Upper lobe of left lung (tissue), 6 donors: ENCODE measurements around the gene EMC1. TPM values are rescaled to one million over a fixed set of nuclear protein-coding genes. Genes with fewer than 3 reads are reported as not detected.

Source experiments
- ATAC-seq, 2 donors: fragments of 200-7000 bp; cut with Tn5 transposase; one replicate each; pipeline ENCODE4 v1.9.1; 2022; ENCODE audit warnings: mild to moderate bottlenecking in 2 of 2, moderate library complexity in 2 of 2; ENCODE audit not compliant: low FRiP score in 2 of 2
- DNase-seq, 2 donors: peaks; one replicate each; pipeline ENCODE4 v3.0.0-alpha.2; 2019 to 2020
- H3K27ac ChIP-seq, 4 donors: fragments of 200-600 bp; sonication (generic); one replicate each; pipeline ENCODE4 v1.5.1; 2016 to 2019
- H3K27me3 ChIP-seq, 4 donors: fragments of 200-600 bp; sonication (generic); one replicate each; pipeline ENCODE4 v1.5.1; 2017 to 2019
- H3K36me3 ChIP-seq, 4 donors: fragments of 200-600 bp; sonication (generic); one replicate each; pipeline ENCODE4 v1.5.1; 2016 to 2019
- H3K4me1 ChIP-seq, 4 donors: fragments of 200-600 bp; sonication (generic); one replicate each; pipeline ENCODE4 v1.5.1; 2018 to 2019
- H3K4me3 ChIP-seq, 4 donors: fragments of 200-600 bp; sonication (generic); one replicate each; pipeline ENCODE4 v1.5.1; 2017 to 2019; ENCODE audit warnings: mild to moderate bottlenecking in 2 of 4, moderate library complexity in 1 of 4
- H3K9me3 ChIP-seq, 4 donors: fragments of 200-600 bp; sonication (generic); one replicate each; pipeline ENCODE4 v1.5.1; 2018 to 2019
- CTCF ChIP-seq, 6 experiments: fragments of 450-650 bp in 4 of 6; fragments of 200-600 bp in 2 of 6; sonication (generic) in 2 of 6; IDR thresholded peaks; one replicate each; pipeline ENCODE4 v1.5.1; 2016 to 2019; ENCODE audit warnings: antibody characterized with exemption in 6 of 6
- EP300 ChIP-seq, 4 donors: sonication (generic); formaldehyde crosslinking; IDR thresholded peaks; one replicate each; pipeline ENCODE4 v1.5.1; 2017; ENCODE audit warnings: antibody characterized with exemption in 4 of 4, control low read depth in 2 of 4
- POLR2A ChIP-seq, 4 donors: fragments of 450-650 bp; IDR thresholded peaks; one replicate each; pipeline ENCODE4 v1.5.1; 2016 to 2017; ENCODE audit warnings: antibody characterized with exemption in 4 of 4, mild to moderate bottlenecking in 2 of 4
- POLR2AphosphoS5 ChIP-seq, 2 donors: sonication (generic); formaldehyde crosslinking; IDR thresholded peaks; one replicate each; pipeline ENCODE4 v1.5.1; 2017; ENCODE audit warnings: antibody characterized with exemption in 2 of 2
- WGBS, 2 donors: methylation state at CpG; one replicate each; pipeline ENCODE4 v1.1.5; 2017 to 2018; 5-methylcytosine and 5-hydroxymethylcytosine counted together
- total RNA-seq, 6 donors: library from RNA; depleted of rRNA in 4 of 6; stranded (reverse); fragments of >200 nt in 4 of 6; gene quantifications; one replicate each; pipeline versions ENCODE4 v1.1.0 to v1.2.1, GENCODE V29; 2016 to 2021
- donor health status: DM: no; HTN: no; CAD: no; lungs with moderate emphysema.
- donor health status: DM: no; HTN: yes; CAD: no; lungs with severe emphysema.

EMC1 gene
- total RNA-seq, 6 donors from 2014 or later, result 31.7 to 65.0 (median 41.9) TPM

GRCh38 chr1:19210772-19211549 lies 40.4 kb downstream of the EMC1 start:
- peak overlapping the region; percentile 87 to 97 (median 92) for H3K4me3 ChIP-seq
- peaks cover 0 to 16% (median 2%) of the 10 kb centered on the region in 4 donors for H3K36me3 ChIP-seq
- no peak for TF ChIP-seq POLR2AphosphoS5 (IDR thresholded peaks at IDR 0.05)
- no peak for TF ChIP-seq EP300 (IDR thresholded peaks at IDR 0.05)
- TF ChIP-seq POLR2A (IDR thresholded peaks at IDR 0.05), result no peak
- TF ChIP-seq CTCF (IDR thresholded peaks at IDR 0.05), result no peak
- H3K27me3 ChIP-seq, result no peaks in the 10 kb centered on the region
- 19 to 21% methylated on average over 12 of the region's 12 CpGs for WGBS, 2 donors
- H3K4me1 ChIP-seq, result peaks cover 27 to 61% (median 38%) of the 10 kb centered on the region in 4 donors
- H3K9me3 ChIP-seq, result no peaks in the 10 kb centered on the region
- ATAC-seq (peak in 1 of 2 donors; percentile 1), DNase-seq (no peak)
- peak overlapping the region; percentile 93 to 99 (median 97) for H3K27ac ChIP-seq

- DNase-seq, result peak; percentile 95 to 99
- WGBS, 2 donors, result 1% methylated on average over 32 to 76 of the region's 80 CpGs
- Histone ChIP-seq H3K9me3 (no peaks in the 10 kb centered on the region), H3K27me3 (no peaks in the 10 kb centered on the region), H3K36me3 (peaks cover 0 to 13% (median 2%) of the 10 kb centered on the region in 4 donors), H3K4me3 (peak within 1 kb of the TSS; percentile 87 to 97 (median 92)), H3K27ac (peak within 1 kb of the TSS; percentile 93 to 99 (median 97)), H3K4me1 (peaks cover 30 to 66% (median 39%) of the 10 kb centered on the region in 4 donors)
- ATAC-seq, result peak; percentile 98 to 99
- TF ChIP-seq CTCF (IDR thresholded peaks at IDR 0.05) (peak in 3 of 6 experiments; percentile 21 to 41 (median 33)), EP300 (IDR thresholded peaks at IDR 0.05) (peak in 1 of 4 donors; percentile 68), POLR2A (IDR thresholded peaks at IDR 0.05) (peak in 3 of 4 donors; percentile 93 to 97 (median 97)), POLR2AphosphoS5 (IDR thresholded peaks at IDR 0.05) (peak; percentile 98)
Measured at GRCh38 chr1:19209990-19210771, 41.1 kb downstream of the EMC1 start, which contains the start of gene UBR4. UBR4 (minus strand) TSS chr1:19210266; CDS start chr1:19210248, 18 bp downstream.

- DNase-seq (peak in 1 of 2 donors; percentile 66), ATAC-seq (peak; percentile 60 to 61)
- Histone ChIP-seq H3K9me3 (no peaks in the 10 kb centered on the region), H3K4me1 (peaks cover 36 to 72% (median 39%) of the 10 kb centered on the region in 4 donors), H3K27ac (peak overlapping the region; percentile 93 to 99 (median 97)), H3K36me3 (peaks cover 0 to 13% (median 2%) of the 10 kb centered on the region in 4 donors), H3K27me3 (no peaks in the 10 kb centered on the region), H3K4me3 (peak overlapping the region; percentile 87 to 97 (median 92))
- TF ChIP-seq CTCF (IDR thresholded peaks at IDR 0.05) (no peak), POLR2A (IDR thresholded peaks at IDR 0.05) (no peak), EP300 (IDR thresholded peaks at IDR 0.05) (no peak), POLR2AphosphoS5 (IDR thresholded peaks at IDR 0.05) (no peak)
- WGBS, 2 donors, result 0% methylated on average over 18 to 28 of the region's 28 CpGs
Measured at GRCh38 chr1:19209439-19209989, 41.8 kb downstream of the EMC1 start.

- ATAC-seq, result no peak
- Histone ChIP-seq H3K27ac (peak overlapping the region; percentile 93 to 99 (median 97)), H3K4me1 (peaks cover 36 to 76% (median 42%) of the 10 kb centered on the region in 4 donors), H3K9me3 (no peaks in the 10 kb centered on the region), H3K27me3 (no peaks in the 10 kb centered on the region), H3K4me3 (peak overlapping the region; percentile 87 to 97 (median 92)), H3K36me3 (peaks cover 0 to 10% (median 2%) of the 10 kb centered on the region in 4 donors)
- DNase-seq, result no peak
- 17 to 22% methylated on average over 8 of the region's 8 CpGs for WGBS, 2 donors
- TF ChIP-seq EP300 (IDR thresholded peaks at IDR 0.05) (no peak), POLR2A (IDR thresholded peaks at IDR 0.05) (no peak), POLR2AphosphoS5 (IDR thresholded peaks at IDR 0.05) (no peak), CTCF (IDR thresholded peaks at IDR 0.05) (no peak)
Measured at GRCh38 chr1:19208710-19209438, 42.5 kb downstream of the EMC1 start.
